K562 (cell line): ENCODE data around the gene NTM. TPM values are rescaled to one million over a fixed set of nuclear protein-coding genes. Genes with fewer than 3 reads are reported as not detected.

Source experiments
- ATAC-seq: fragments of 200-7000 bp; cut with Tn5 transposase; 3 replicates; pipeline ENCODE4 v1.9.1; 2020; ENCODE audit warnings: moderate library complexity
- BruUV-seq: library from RNA; stranded (reverse); fragments of 400-500 nt; replicated peaks from 2 replicates; lab custom pipeline; 2021; lab: Mats Ljungman, UMichigan
- CTCF ChIA-PET: fragments of 300-600 bp; formaldehyde crosslinking; extraction: SDS; loops from one replicate; lab custom pipeline; 2021; ENCODE audit warnings: low intra/inter-chr PET ratio; lab: Yijun Ruan, JAX
- POLR2A ChIA-PET: fragments of 300-600, 350-650 bp; sonication (Branson Sonifier 250); formaldehyde crosslinking; extraction: SDS; loops from one replicate; lab custom pipeline; 2021; ENCODE audit warnings: antibody characterized with exemption, inconsistent platforms; lab: Yijun Ruan, JAX
- DNase-seq, 4 experiments: peaks; one replicate each; pipeline versions ENCODE4 v3.0.0 to v3.0.0-alpha.2; 2011 to 2018; ENCODE audit warnings: low spot score in 3 of 4, mixed read lengths in 3 of 4; ENCODE audit errors: extremely low read depth in 1 of 4
- FAIRE-seq: peaks from 2 replicates; lab custom pipeline; 2011; peaks lifted over from hg19 to GRCh38; lab: Jason Lieb, UNC
- H2AFZ ChIP-seq: 2 replicates; pipeline ENCODE4 v1.6.0; 2011; ENCODE audit warnings: low read depth, low read length, control low read depth, inconsistent platforms
- H3K27ac ChIP-seq: fragments of 200-600 bp; 3 replicates; pipeline ENCODE4 v1.8.0; 2011; ENCODE audit warnings: low read depth, mild to moderate bottlenecking, control low read depth, inconsistent platforms, low read length, moderate library complexity, mixed read lengths; ENCODE audit errors: extremely low read depth
- H3K27me3 ChIP-seq, 2 experiments: fragments of 300-600 bp in 1 of 2; 2 replicates in 1 of 2; 3 replicates in 1 of 2; pipeline versions ENCODE4 v1.6.0 to v1.8.0; 2011; ENCODE audit warnings: inconsistent platforms in 2 of 2, low read length in 2 of 2, mild to moderate bottlenecking in 1 of 2, mixed read lengths in 1 of 2, moderate library complexity in 1 of 2; ENCODE audit not compliant: control insufficient read depth in 2 of 2, insufficient read depth in 2 of 2
- H3K36me3 ChIP-seq: fragments of 300-600 bp; 3 replicates; pipeline ENCODE4 v1.8.0; 2011; ENCODE audit warnings: mild to moderate bottlenecking, low read length, inconsistent platforms; ENCODE audit not compliant: control insufficient read depth, insufficient read depth
- H3K4me1 ChIP-seq, 2 experiments: fragments of 200-600 bp in 1 of 2; replicated peaks in 1 of 2; 2 replicates in 1 of 2; 3 replicates in 1 of 2; pipeline versions ENCODE4 v1.5.1 to v1.8.0; 2011; ENCODE audit warnings: inconsistent platforms in 2 of 2, low read length in 2 of 2, mild to moderate bottlenecking in 1 of 2, mixed read lengths in 1 of 2, moderate library complexity in 1 of 2; ENCODE audit not compliant: control insufficient read depth in 2 of 2, insufficient read depth in 2 of 2
- H3K4me2 ChIP-seq: 2 replicates; pipeline ENCODE4 v1.6.1; 2011; ENCODE audit warnings: low read length, control low read depth, inconsistent platforms, mixed read lengths; ENCODE audit not compliant: insufficient read depth
- H3K4me3 ChIP-seq: fragments of 200-600 bp; sonication (generic), shearing (Covaris generic); 2 replicates; pipeline ENCODE4 v1.5.1; 2016; ENCODE audit warnings: control low read depth, inconsistent platforms
- H3K79me2 ChIP-seq: fragments of 200-600 bp; 3 replicates; pipeline ENCODE4 v1.8.0; 2011; ENCODE audit warnings: low read length, inconsistent platforms; ENCODE audit not compliant: control insufficient read depth, insufficient read depth
- H3K9ac ChIP-seq, 2 experiments: 2 replicates each; pipeline versions ENCODE4 v1.6.0 to v1.6.1; 2011; ENCODE audit warnings: low read depth in 2 of 2, low read length in 2 of 2, control low read depth in 1 of 2, inconsistent platforms in 1 of 2, mild to moderate bottlenecking in 1 of 2, mixed read lengths in 1 of 2; ENCODE audit not compliant: insufficient read depth in 1 of 2
- H3K9me1 ChIP-seq: one replicate; pipeline ENCODE4 v1.6.0; 2011; ENCODE audit warnings: inconsistent platforms, mild to moderate bottlenecking, low read length, moderate library complexity; ENCODE audit not compliant: control insufficient read depth, insufficient read depth
- H3K9me3 ChIP-seq: replicated peaks from 2 replicates; pipeline ENCODE4 v1.5.1; 2011; ENCODE audit warnings: low read depth, low read length, inconsistent platforms; ENCODE audit not compliant: control insufficient read depth, insufficient read depth
- H4K20me1 ChIP-seq: replicated peaks from 2 replicates; pipeline ENCODE4 v1.6.1; 2011; ENCODE audit warnings: low read length, inconsistent platforms, mixed read lengths; ENCODE audit not compliant: control insufficient read depth, insufficient read depth
- EHMT2 ChIP-seq: fragments of 450-650 bp; IDR thresholded peaks from 2 replicates; pipeline ENCODE4 v1.6.1; 2018; ENCODE audit warnings: antibody characterized with exemption
- EP300 ChIP-seq: IDR thresholded peaks from 2 replicates; pipeline ENCODE4 v1.6.1; 2012; ENCODE audit warnings: low read length, improper control_type of control experiment
- HDAC6 ChIP-seq: IDR thresholded peaks from 2 replicates; pipeline ENCODE4 v1.6.1; 2012; ENCODE audit warnings: low read depth, mild to moderate bottlenecking, control low read depth, inconsistent platforms, low read length, moderate library complexity
- JUN ChIP-seq, 2 experiments: sonication (generic) in 1 of 2; formaldehyde crosslinking in 1 of 2; IDR thresholded peaks; 2 replicates each; pipeline versions ENCODE4 v1.6.1 to v1.8.0; 2012 to 2022; ENCODE audit warnings: borderline replicate concordance in 2 of 2, mild to moderate bottlenecking in 2 of 2, improper control_type of control experiment in 1 of 2, low read depth in 1 of 2, low read length in 1 of 2, missing genetic modification reagents in 1 of 2
- LCOR ChIP-seq: sonication (generic); formaldehyde crosslinking; IDR thresholded peaks from 2 replicates; pipeline ENCODE4 v1.8.0; 2022; ENCODE audit warnings: mild to moderate bottlenecking, missing genetic modification reagents
- PHF8 ChIP-seq: fragments of 200-600 bp; sonication (generic); IDR thresholded peaks from 2 replicates; pipeline ENCODE4 v1.6.1; 2012; ENCODE audit warnings: mixed run types, mild to moderate bottlenecking, inconsistent platforms, low read length, moderate library complexity, borderline replicate concordance
- RAD21 ChIP-seq, 2 experiments: fragments of 250-450 bp in 1 of 2; fragments of 450-650 bp in 1 of 2; sonication (Bioruptor Pico) in 1 of 2; formaldehyde crosslinking in 1 of 2; IDR thresholded peaks in 1 of 2; conservative IDR thresholded peaks in 1 of 2; 2 replicates each; pipeline versions ENCODE4 v1.4.0 to v1.8.0; 2020 to 2022; ENCODE audit warnings: mild to moderate bottlenecking in 2 of 2, moderate library complexity in 1 of 2
- RBM14 ChIP-seq: fragments of 200-400 bp; formaldehyde crosslinking; IDR thresholded peaks from 2 replicates; pipeline ENCODE4 v1.6.1; 2018; ENCODE audit warnings: low read depth, mild to moderate bottlenecking, low read length, moderate library complexity, borderline replicate concordance; ENCODE audit not compliant: insufficient read depth
- YY1 ChIP-seq, 3 experiments: IDR thresholded peaks; 2 replicates each; pipeline ENCODE4 v1.6.1; 2011; ENCODE audit warnings: low read length in 2 of 3, mild to moderate bottlenecking in 2 of 3, moderate library complexity in 2 of 3, borderline replicate concordance in 1 of 3, control low read depth in 1 of 3, low read depth in 1 of 3; ENCODE audit not compliant: insufficient read depth in 3 of 3, insufficient replicate concordance in 2 of 3, control insufficient read depth in 1 of 3, insufficient read length in 1 of 3; ENCODE audit errors: extremely low read depth in 1 of 3
- ZC3H8 ChIP-seq: fragments of 450-650 bp; IDR thresholded peaks from 2 replicates; pipeline ENCODE4 v1.6.1; 2017
- ZNF239 ChIP-seq: fragments of 250-450 bp; sonication (Bioruptor Pico); IDR thresholded peaks from 2 replicates; pipeline ENCODE4 v1.4.0; 2020; ENCODE audit warnings: mild to moderate bottlenecking
- ZNF347 ChIP-seq: fragments of 450-650 bp; formaldehyde crosslinking; IDR thresholded peaks from 2 replicates; pipeline ENCODE4 v1.4.0; 2020; ENCODE audit warnings: low read depth, mild to moderate bottlenecking, moderate library complexity
- ZNF384 ChIP-seq: IDR thresholded peaks from 2 replicates; pipeline ENCODE4 v1.6.1; 2012; ENCODE audit warnings: low read depth, low read length, improper control_type of control experiment
- WGBS: fragments of 100-300 bp; shearing (Covaris generic); methylation state at CpG from one replicate; pipeline ENCODE4 v1.1.6; 2016; ENCODE audit warnings: low coverage, mixed read lengths; ENCODE audit not compliant: insufficient coverage; ENCODE audit errors: missing lambda C conversion rate; 5-methylcytosine and 5-hydroxymethylcytosine counted together
- in situ Hi-C: fragments of 300-500 bp; cut with MboI; formaldehyde crosslinking; loops from 4 replicates; pipeline ENCODE4 v1.15.0; 2018; ENCODE audit warnings: inconsistent platforms, mixed read lengths
- intact Hi-C: fragments of 100-400 bp; cut with micrococcal nuclease; formaldehyde crosslinking; loops from 2 replicates; pipeline ENCODE4 v1.14.2; 2022
- polyA plus RNA-seq, 8 experiments: library from polyadenylated mRNA; depleted of rRNA in 4 of 8; stranded (reverse) in 5 of 8; unstranded in 3 of 8; fragments of >200 nt; fragmentation: Nextera tagmentation in 2 of 8; fragmentation: Illumina TruSeq in 1 of 8; extraction: Ambion mirVana in 2 of 8; extraction: Trizol in 1 of 8; gene quantifications; 2 replicates each; pipeline versions ENCODE4 v1.2.1 to v1.2.3, GENCODE V29; 2011 to 2014; ENCODE audit warnings: inconsistent platforms in 1 of 8, missing spikeins in 1 of 8
- total RNA-seq, 7 experiments: library from RNA; depleted of rRNA in 6 of 7; stranded (reverse); fragments of >200 nt in 6 of 7; fragmentation: Illumina TruSeq in 2 of 7; extraction: Trizol in 2 of 7; gene quantifications; 2 replicates each; pipeline versions ENCODE4 v1.2.1 to v1.2.3, GENCODE V29; 2011 to 2021; ENCODE audit warnings: low replicate concordance in 1 of 7
- TF ChIP-seq, protein P1 (sequence below): fragments of 450-650 bp; formaldehyde crosslinking; IDR thresholded peaks from 2 replicates; pipeline ENCODE4 v1.4.0; 2020; ENCODE audit warnings: mild to moderate bottlenecking, moderate library complexity
- TF ChIP-seq, protein P2 (sequence below): sonication (generic); formaldehyde crosslinking; IDR thresholded peaks from 2 replicates; pipeline ENCODE4 v1.8.1; 2023; ENCODE audit warnings: mild to moderate bottlenecking, missing genetic modification reagents
- TF ChIP-seq, protein P3 (sequence below), 3 experiments: fragments of 200-800 bp in 1 of 3; sonication (Bioruptor generic) in 1 of 3; sonication (generic) in 1 of 3; formaldehyde crosslinking in 1 of 3; IDR thresholded peaks; 2 replicates each; pipeline versions ENCODE4 v1.6.1 to v1.8.0; 2016 to 2022; ENCODE audit warnings: mild to moderate bottlenecking in 2 of 3, missing compliant biosample characterization in 2 of 3, missing genetic modification characterization in 2 of 3, missing genetic modification reagents in 1 of 3

Gene NTM
- total and polyA plus RNA-seq, 9 of the 15 experiments (the other 6 are each of a cell fraction or from before 2014, with no cell fraction given), result not detected

DNA sequence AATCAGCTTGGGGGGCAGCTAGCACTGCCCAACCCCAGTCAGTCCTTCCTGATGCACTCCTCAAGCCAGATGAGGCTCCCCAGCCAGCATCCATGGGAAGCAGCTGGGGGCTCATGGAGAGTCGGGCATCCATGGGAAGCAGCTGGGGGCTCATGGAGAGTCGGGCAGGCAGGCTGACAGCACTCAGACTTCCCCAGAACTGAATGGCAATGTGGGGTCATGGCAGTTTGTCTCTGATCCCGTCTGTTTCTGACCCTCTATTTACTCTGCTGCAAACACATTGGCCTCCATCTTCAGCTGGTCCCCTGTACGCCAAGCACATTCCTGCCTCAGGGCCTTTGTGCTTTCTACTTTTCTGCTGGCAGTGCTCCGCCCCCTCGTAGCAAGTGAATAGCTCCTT is 314.8 kb downstream of the NTM start (continued):
- TF ChIP-seq JUN (IDR thresholded peaks at IDR 0.05; ENCODE audit: borderline replicate concordance, low read depth, low read length), result no peak
- no peak for TF ChIP-seq JUN (CRISPR knock-in tag; IDR thresholded peaks at IDR 0.05; ENCODE audit: borderline replicate concordance)
- TF ChIP-seq ZNF384, result no peak
- TF ChIP-seq ZNF347 (CRISPR knock-in tag), result no peak

DNA sequence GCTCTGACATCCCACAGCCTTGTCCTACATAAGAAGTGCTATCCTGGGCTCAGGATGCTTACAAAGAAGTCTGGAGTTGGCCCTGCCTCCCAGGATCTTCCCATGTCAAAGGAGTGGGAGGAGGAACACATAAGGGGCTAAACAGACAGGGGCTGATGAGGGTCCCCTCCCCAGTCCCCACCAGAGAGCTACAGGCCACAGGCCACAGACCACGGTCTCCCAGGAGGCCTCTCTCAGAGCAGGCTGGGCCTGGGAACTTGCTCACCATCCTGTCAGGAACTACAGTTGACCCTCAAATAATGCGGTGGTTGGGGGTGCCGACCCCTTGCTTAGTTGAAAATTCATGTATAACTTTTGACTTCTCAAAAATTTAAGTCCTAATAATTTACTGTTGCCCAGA is 315.5 kb downstream of the NTM start:
- FAIRE-seq (no peak), ATAC-seq (no peak), DNase-seq (no peak)
- intact Hi-C loops, result no loop called here
- WGBS, result 3% methylated on average over 2 of the region's 3 CpGs
- in situ Hi-C loops, result no loop called here
- Histone ChIP-seq H3K4me3 (no peak overlapping the region), H3K36me3 (no peaks in the 10 kb centered on the region), H4K20me1 (no peaks in the 10 kb centered on the region), H3K27me3 (peaks cover 0 to 11% of the 10 kb centered on the region in 2 experiments; a peak in 3 of 5 replicates), H3K9ac (no peak overlapping the region), H3K79me2 (no peaks in the 10 kb centered on the region), H3K4me1 (peaks cover 0 to 9% of the 10 kb centered on the region in 2 experiments; a peak in 2 of 5 replicates), H2AFZ (no peak overlapping the region), H3K9me3 (no peaks in the 10 kb centered on the region), H3K27ac (no peak overlapping the region), H3K4me2 (no peak overlapping the region), H3K9me1 (no peaks in the 10 kb centered on the region)
- ChIA-PET POLR2A (no interaction called here), CTCF (no interaction called here)
- no TSS peak for BruUV-seq
- TF ChIP-seq ZC3H8 (no peak), RBM14 (no peak), PHF8 (no peak), ZNF239 (no peak), YY1 (IDR thresholded peaks at IDR 0.05; ENCODE audit: borderline replicate concordance in 1 of 3, control insufficient read depth in 1 of 3, extremely low read depth in 1 of 3, insufficient read depth in 3 of 3, insufficient read length in 1 of 3, insufficient replicate concordance in 2 of 3, low read depth in 1 of 3, low read length in 2 of 3) (no peak), RAD21 (CRISPR knock-in tag; conservative IDR thresholded peaks at IDR 0.05 in 1 of 2, IDR thresholded peaks at IDR 0.05 in 1 of 2) (no peak), EP300 (no peak), LCOR (CRISPR knock-in tag) (no peak), HDAC6 (no peak), EHMT2 (no peak)
- TF ChIP-seq, protein P1, sequence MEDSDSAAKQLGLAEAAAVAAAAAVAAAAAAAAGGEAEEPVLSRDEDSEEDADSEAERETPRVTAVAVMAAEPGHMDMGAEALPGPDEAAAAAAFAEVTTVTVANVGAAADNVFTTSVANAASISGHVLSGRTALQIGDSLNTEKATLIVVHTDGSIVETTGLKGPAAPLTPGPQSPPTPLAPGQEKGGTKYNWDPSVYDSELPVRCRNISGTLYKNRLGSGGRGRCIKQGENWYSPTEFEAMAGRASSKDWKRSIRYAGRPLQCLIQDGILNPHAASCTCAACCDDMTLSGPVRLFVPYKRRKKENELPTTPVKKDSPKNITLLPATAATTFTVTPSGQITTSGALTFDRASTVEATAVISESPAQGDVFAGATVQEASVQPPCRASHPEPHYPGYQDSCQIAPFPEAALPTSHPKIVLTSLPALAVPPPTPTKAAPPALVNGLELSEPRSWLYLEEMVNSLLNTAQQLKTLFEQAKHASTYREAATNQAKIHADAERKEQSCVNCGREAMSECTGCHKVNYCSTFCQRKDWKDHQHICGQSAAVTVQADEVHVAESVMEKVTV (CRISPR knock-in tag), result no peak
- TF ChIP-seq, protein P2, sequence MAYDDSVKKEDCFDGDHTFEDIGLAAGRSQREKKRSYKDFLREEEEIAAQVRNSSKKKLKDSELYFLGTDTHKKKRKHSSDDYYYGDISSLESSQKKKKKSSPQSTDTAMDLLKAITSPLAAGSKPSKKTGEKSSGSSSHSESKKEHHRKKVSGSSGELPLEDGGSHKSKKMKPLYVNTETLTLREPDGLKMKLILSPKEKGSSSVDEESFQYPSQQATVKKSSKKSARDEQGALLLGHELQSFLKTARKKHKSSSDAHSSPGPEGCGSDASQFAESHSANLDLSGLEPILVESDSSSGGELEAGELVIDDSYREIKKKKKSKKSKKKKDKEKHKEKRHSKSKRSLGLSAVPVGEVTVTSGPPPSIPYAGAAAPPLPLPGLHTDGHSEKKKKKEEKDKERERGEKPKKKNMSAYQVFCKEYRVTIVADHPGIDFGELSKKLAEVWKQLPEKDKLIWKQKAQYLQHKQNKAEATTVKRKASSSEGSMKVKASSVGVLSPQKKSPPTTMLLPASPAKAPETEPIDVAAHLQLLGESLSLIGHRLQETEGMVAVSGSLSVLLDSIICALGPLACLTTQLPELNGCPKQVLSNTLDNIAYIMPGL, result no peak
- TF ChIP-seq, protein P3, sequence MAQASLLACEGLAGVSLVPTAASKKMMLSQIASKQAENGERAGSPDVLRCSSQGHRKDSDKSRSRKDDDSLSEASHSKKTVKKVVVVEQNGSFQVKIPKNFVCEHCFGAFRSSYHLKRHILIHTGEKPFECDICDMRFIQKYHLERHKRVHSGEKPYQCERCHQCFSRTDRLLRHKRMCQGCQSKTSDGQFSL (CRISPR knock-in tag; IDR thresholded peaks at IDR 0.05), result no peak
- TF ChIP-seq, protein P3 (tag; IDR thresholded peaks at IDR 0.05), result no peak
